Stimulated activated CD8-positive, alpha-beta memory T cell treated with anti-CD3 and anti-CD28 coated beads, Interleukin-12 subunit alpha, Interleukin-12 subunit beta, amount 100 ng/mL, for 4 hours (primary cell): ENCODE data around the gene NDUFS8.

Experiments used
- DNase-seq: peaks from one replicate; pipeline ENCODE4 v3.0.0-alpha.2; 2020; ENCODE audit warnings: low read depth

NDUFS8 gene

GRCh38 chr11:68016161-68016903 lies 14.1 kb upstream of the NDUFS8 start:
- no peak for DNase-seq

- no peak for DNase-seq
Measured at GRCh38 chr11:68016904-68017817, 13.3 kb upstream of the NDUFS8 start.

GRCh38 chr11:68017980-68018729 lies 12.3 kb upstream of the NDUFS8 start:
- DNase-seq, result no peak

- no peak for DNase-seq
Measured at GRCh38 chr11:68018730-68019190, 11.7 kb upstream of the NDUFS8 start.

GRCh38 chr11:68019486-68019885 lies 11.0 kb upstream of the NDUFS8 start:
- no peak for DNase-seq

GRCh38 chr11:68020575-68020974 lies 9.9 kb upstream of the NDUFS8 start:
- no peak for DNase-seq

- DNase-seq, result no peak
Measured at GRCh38 chr11:68021167-68021787, 9.2 kb upstream of the NDUFS8 start.

- no peak for DNase-seq
Measured at GRCh38 chr11:68022531-68022930, 8.0 kb upstream of the NDUFS8 start.

- DNase-seq, result no peak
Measured at GRCh38 chr11:68024508-68024907, 6.0 kb upstream of the NDUFS8 start.

GRCh38 chr11:68025047-68025446 lies 5.4 kb upstream of the NDUFS8 start:
- DNase-seq, result no peak

- no peak for DNase-seq
Measured at GRCh38 chr11:68026391-68027105, 3.9 kb upstream of the NDUFS8 start.

GRCh38 chr11:68027667-68028066 lies 2.8 kb upstream of the NDUFS8 start:
- no peak for DNase-seq

GRCh38 chr11:68028802-68029545 lies 1.5 kb upstream of the NDUFS8 start:
- DNase-seq, result no peak

- DNase-seq, result no peak
Measured at GRCh38 chr11:68031144-68031464, 623 bp downstream of the NDUFS8 start.

- DNase-seq, result no peak
Measured at GRCh38 chr11:68032003-68032402, 1.5 kb downstream of the NDUFS8 start.

- no peak for DNase-seq
Measured at GRCh38 chr11:68032997-68033707, 2.7 kb downstream of the NDUFS8 start.

- DNase-seq, result no peak
Measured at GRCh38 chr11:68033708-68034045, 3.2 kb downstream of the NDUFS8 start.

- DNase-seq, result no peak
Measured at GRCh38 chr11:68035266-68035876, 4.9 kb downstream of the NDUFS8 start.

GRCh38 chr11:68036141-68036716 lies 5.7 kb downstream of the NDUFS8 start:
- no peak for DNase-seq
